ENCODE measurements around the gene MTA3. TPM values are rescaled to one million over a fixed set of nuclear protein-coding genes. Genes with fewer than 3 reads are reported as not detected.

The MTA3 gene
- total and polyA plus RNA-seq, 2 donors (not counting 3 experiments of a cell fraction or from before 2014, with no cell fraction given) = 36.3 to 53.3 TPM

- ChIA-PET POLR2A (no interaction called here), CTCF (interaction anchor here (0.8 to 1.9 kb wide), 4 partner anchors 8 to 53 kb away, joined by 3 to 9 read pairs (median 6); no protein-coding TSS in a partner anchor)
- H2AFZ ChIP-seq (ENCODE audit: low read depth, low read length) = no peak overlapping the region
- no TSS peak for BruUV-seq (replicated peaks)
- peaks cover 1% of the 10 kb centered on the region for H3K79me2 ChIP-seq (ENCODE audit: control insufficient read depth, insufficient read depth, low read length)
- no peak for DNase-seq (ENCODE audit: low read depth, low spot score)
- H3K9me3 ChIP-seq (replicated peaks; ENCODE audit: control insufficient read depth, insufficient read depth, low read length) = no peaks in the 10 kb centered on the region
- peaks cover 2% of the 10 kb centered on the region for H4K20me1 ChIP-seq (replicated peaks; ENCODE audit: control insufficient read depth, extremely low read depth, insufficient read depth, low read length)
- H3K9ac ChIP-seq (replicated peaks; ENCODE audit: extremely low read depth, insufficient read depth, low read length) = no peak overlapping the region
- no peak overlapping the region for H3K27ac ChIP-seq (ENCODE audit: insufficient read depth, low read depth, low read length)
- TF ChIP-seq EZH2 (IDR thresholded peaks at IDR 0.05; ENCODE audit: borderline replicate concordance, low read depth, low read length, severe bottlenecking) (no peak), CTCF (IDR thresholded peaks at IDR 0.05; ENCODE audit: extremely low read depth in 1 of 2, insufficient read depth in 1 of 2, low read depth in 1 of 2, low read length in 2 of 2) (no peak), POLR2A (IDR thresholded peaks at IDR 0.05; ENCODE audit: low read depth, low read length) (no peak), POLR2AphosphoS5 (IDR thresholded peaks at IDR 0.05; ENCODE audit: insufficient read depth, low read depth, low read length) (no peak), MYC (IDR thresholded peaks at IDR 0.05; ENCODE audit: low read depth, low read length) (no peak), JUN (IDR thresholded peaks at IDR 0.05; ENCODE audit: borderline replicate concordance, insufficient read depth, insufficient read length, low read depth) (no peak), GATA2 (IDR thresholded peaks at IDR 0.05; ENCODE audit: insufficient read depth, insufficient read length, low read depth, low read length) (no peak), MAX (IDR thresholded peaks at IDR 0.05; ENCODE audit: insufficient read depth, insufficient read length) (no peak), FOS (IDR thresholded peaks at IDR 0.05; ENCODE audit: borderline replicate concordance, insufficient read depth, low read length) (no peak)
- no peak for FAIRE-seq
- no peak overlapping the region for H3K4me2 ChIP-seq (ENCODE audit: insufficient read depth, low read length)
- no peaks in the 10 kb centered on the region for H3K9me1 ChIP-seq (replicated peaks; ENCODE audit: control insufficient read depth, extremely low read depth, insufficient read depth, low read length)
- intact Hi-C loops (cut with micrococcal nuclease) (no loop called here), dilution Hi-C loops (cut with MboI; ENCODE audit: extremely low pct_ligation_motif_present, low sequenced_read_pairs) (no loop called here)
- no peaks in the 10 kb centered on the region for H3K4me1 ChIP-seq (ENCODE audit: control insufficient read depth, extremely low read depth, insufficient read depth, low read length)
- no peaks in the 10 kb centered on the region for H3K27me3 ChIP-seq (ENCODE audit: control insufficient read depth in 2 of 2, insufficient read depth in 2 of 2, low read length in 2 of 2)
- no peak overlapping the region for H3K4me3 ChIP-seq (replicated peaks in 1 of 3; ENCODE audit: insufficient read depth in 1 of 3, low read depth in 1 of 3, low read length in 3 of 3)
- H3K36me3 ChIP-seq (ENCODE audit: control insufficient read depth in 2 of 2, extremely low read depth in 1 of 2, insufficient read depth in 2 of 2, low read length in 2 of 2) = no peaks in the 10 kb centered on the region
These were observed 69.8 kb downstream of the MTA3 start for GRCh38 chr2:42638080-42638784.

Measured in endothelial cell of umbilical vein (primary cell).